CD4-positive, alpha-beta T cell (primary cell): ENCODE measurements around the gene ENO4. TPM values are rescaled to one million over a fixed set of nuclear protein-coding genes. Genes with fewer than 3 reads are reported as not detected.

Source experiments
- ATAC-seq: fragments of 200-7000 bp; cut with Tn5 transposase; one replicate; pipeline ENCODE4 v1.10.0; 2022; ENCODE audit warnings: mild to moderate bottlenecking; ENCODE audit not compliant: poor library complexity
- CTCF ChIA-PET: fragments of 350-600 bp; sonication (Branson Sonifier 250); formaldehyde crosslinking; loops from one replicate; lab custom pipeline; 2021; ENCODE audit warnings: antibody characterized with exemption, inconsistent platforms; lab: Charles Lee
- POLR2A ChIA-PET: fragments of 350-600 bp; sonication (Branson Sonifier 250); formaldehyde crosslinking; loops from one replicate; lab custom pipeline; 2021; ENCODE audit warnings: antibody characterized with exemption, inconsistent platforms; lab: Charles Lee
- DNase-seq, 14 experiments: peaks; one replicate each; pipeline ENCODE4 v3.0.0-alpha.2; 2013 to 2020; ENCODE audit warnings: mixed read lengths in 2 of 14
- H3K27ac ChIP-seq, 2 donors: one replicate each; pipeline versions ENCODE4 v1.5.1 to v1.7.0; 2013; ENCODE audit warnings: low read length in 2 of 2, low read depth in 1 of 2, mild to moderate bottlenecking in 1 of 2
- H3K27me3 ChIP-seq, 2 experiments: 1 replicate in 1 of 2; 2 replicates in 1 of 2; pipeline versions ENCODE4 v1.6.1 to v1.7.0; 2013; ENCODE audit warnings: low read length in 2 of 2, control low read depth in 1 of 2, mild to moderate bottlenecking in 1 of 2, moderate library complexity in 1 of 2; ENCODE audit not compliant: insufficient read depth in 2 of 2, control insufficient read depth in 1 of 2
- H3K36me3 ChIP-seq: one replicate; pipeline ENCODE4 v1.6.1; 2013; ENCODE audit warnings: low read length, control low read depth; ENCODE audit not compliant: insufficient read depth
- H3K4me1 ChIP-seq: one replicate; pipeline ENCODE4 v1.6.1; 2013; ENCODE audit warnings: low read length, control low read depth; ENCODE audit not compliant: insufficient read depth
- H3K4me3 ChIP-seq: one replicate; pipeline ENCODE4 v1.5.1; 2013; ENCODE audit warnings: mild to moderate bottlenecking, low read length, moderate library complexity
- H3K9me3 ChIP-seq, 2 experiments: 1 replicate in 1 of 2; 2 replicates in 1 of 2; pipeline versions ENCODE4 v1.6.1 to v1.7.0; 2013; ENCODE audit warnings: low read length in 2 of 2, mild to moderate bottlenecking in 2 of 2, control low read depth in 1 of 2, moderate library complexity in 1 of 2; ENCODE audit not compliant: control insufficient read depth in 1 of 2, insufficient read depth in 1 of 2
- H3K27ac Mint-ChIP-seq: one replicate; pipeline ENCODE4 v1.8.0; 2020; ENCODE audit warnings: mixed read lengths
- H3K27me3 Mint-ChIP-seq: one replicate; pipeline ENCODE4 v1.8.0; 2021; ENCODE audit warnings: mixed read lengths
- H3K36me3 Mint-ChIP-seq: one replicate; pipeline ENCODE4 v1.8.0; 2021; ENCODE audit warnings: low read depth, mixed read lengths
- H3K4me1 Mint-ChIP-seq: one replicate; pipeline ENCODE4 v1.8.0; 2021; ENCODE audit warnings: low read depth, mixed read lengths
- H3K4me3 Mint-ChIP-seq: one replicate; pipeline ENCODE4 v1.8.0; 2020; ENCODE audit warnings: mild to moderate bottlenecking, mixed read lengths
- H3K9me3 Mint-ChIP-seq: one replicate; pipeline ENCODE4 v1.8.0; 2020; ENCODE audit warnings: mixed read lengths
- CTCF ChIP-seq: fragments of 200-600 bp; IDR thresholded peaks from one replicate; pipeline ENCODE4 v1.8.0; 2022; ENCODE audit warnings: antibody characterized with exemption, mild to moderate bottlenecking
- intact Hi-C, 2 experiments: fragments of 100-400 bp; cut with DNase I in 1 of 2; cut with micrococcal nuclease in 1 of 2; formaldehyde crosslinking; loops; one replicate each; pipeline versions ENCODE4 v1.15.1 to v1.9.0; 2023 to 2025; cut with DNase I, micrococcal nuclease
- total RNA-seq, 174 experiments: library from RNA in 2 of 174; stranded (reverse) in 2 of 174; gene quantifications; one replicate each; pipeline ENCODE4 v1.2.3 and lab custom pipeline; 2021 to 2026

Gene ENO4
- total RNA-seq, 2 experiments from 2014 or later = not detected

- no peak for TF ChIP-seq CTCF
- intact Hi-C loops = no loop called here
- ATAC-seq = no peak
- Mint-ChIP-seq H3K27ac (no peak overlapping the region), H3K27me3 (peaks cover 15% of the 10 kb centered on the region), H3K36me3 (no peaks in the 10 kb centered on the region), H3K4me1 (no peaks in the 10 kb centered on the region), H3K4me3 (no peak overlapping the region), H3K9me3 (no peaks in the 10 kb centered on the region)
- no peaks in the 10 kb centered on the region for H3K9me3 ChIP-seq
- H3K27me3 ChIP-seq = no peaks in the 10 kb centered on the region
- ChIA-PET CTCF (no interaction called here), POLR2A (no interaction called here)
- no peaks in the 10 kb centered on the region for H3K4me1 ChIP-seq
- DNase-seq = no peak
- H3K36me3 ChIP-seq = no peaks in the 10 kb centered on the region
- no peak overlapping the region for H3K4me3 ChIP-seq
- H3K27ac ChIP-seq = no peak overlapping the region
These were observed 21.6 kb downstream of the ENO4 start for GRCh38 chr10:116870949-116871348.

- Mint-ChIP-seq H3K36me3 (no peaks in the 10 kb centered on the region), H3K9me3 (no peaks in the 10 kb centered on the region), H3K4me3 (no peak overlapping the region), H3K27me3 (peaks cover 23% of the 10 kb centered on the region), H3K27ac (no peak overlapping the region), H3K4me1 (no peaks in the 10 kb centered on the region)
- ATAC-seq (no peak), DNase-seq (no peak)
- Histone ChIP-seq H3K4me3 (no peak overlapping the region), H3K9me3 (no peaks in the 10 kb centered on the region), H3K27me3 (no peaks in the 10 kb centered on the region), H3K27ac (no peak overlapping the region), H3K4me1 (no peaks in the 10 kb centered on the region), H3K36me3 (no peaks in the 10 kb centered on the region)
- intact Hi-C loops = no loop called here
- no peak for TF ChIP-seq CTCF
- ChIA-PET POLR2A (no interaction called here), CTCF (no interaction called here)
These were observed 23.8 kb downstream of the ENO4 start for GRCh38 chr10:116873134-116873533.

GRCh38 chr10:116875897-116876296 is 26.6 kb downstream of the ENO4 start:
- H3K27ac ChIP-seq = no peak overlapping the region
- no peaks in the 10 kb centered on the region for H3K36me3 ChIP-seq
- Mint-ChIP-seq H3K4me1 (no peaks in the 10 kb centered on the region), H3K36me3 (no peaks in the 10 kb centered on the region), H3K4me3 (no peak overlapping the region), H3K27me3 (peaks cover 21% of the 10 kb centered on the region), H3K27ac (no peak overlapping the region), H3K9me3 (no peaks in the 10 kb centered on the region)
- no peak for TF ChIP-seq CTCF
- POLR2A ChIA-PET = no interaction called here
- DNase-seq = no peak
- no peak overlapping the region for H3K4me3 ChIP-seq
- no peak for ATAC-seq
- H3K9me3 ChIP-seq = no peaks in the 10 kb centered on the region
- intact Hi-C loops = no loop called here
- CTCF ChIA-PET = no interaction called here
- H3K4me1 ChIP-seq = no peaks in the 10 kb centered on the region
- H3K27me3 ChIP-seq = no peaks in the 10 kb centered on the region
